Subcutaneous adipose tissue (tissue), 4 donors: ENCODE results near the gene C1QBP. TPM values are rescaled to one million over a fixed set of nuclear protein-coding genes. Genes with fewer than 3 reads are reported as not detected.

ENCODE experiments used
- CTCF ChIP-seq: fragments of 450-650 bp; IDR thresholded peaks from one replicate; pipeline ENCODE4 v1.5.1; 2016; ENCODE audit warnings: low read depth, mild to moderate bottlenecking, control low read depth, antibody characterized with exemption, moderate library complexity
- total RNA-seq, 4 donors: library from RNA; depleted of rRNA; stranded (reverse); fragments of >200 nt; gene quantifications; one replicate each; pipeline ENCODE4 v1.1.0, GENCODE V29; 2016

The C1QBP gene
- total RNA-seq, 4 donors from 2014 or later, result 54.4 to 85.3 (median 73.3) TPM

- no peak for TF ChIP-seq CTCF
Observed at GRCh38 chr17:5478992-5479391, 40.0 kb upstream of the C1QBP start.

- no peak for TF ChIP-seq CTCF
Observed at GRCh38 chr17:5473906-5474305, 35.0 kb upstream of the C1QBP start.

GRCh38 chr17:5472511-5472910, 33.6 kb upstream of the C1QBP start:
- no peak for TF ChIP-seq CTCF

GRCh38 chr17:5468075-5468473, 29.1 kb upstream of the C1QBP start:
- no peak for TF ChIP-seq CTCF

GRCh38 chr17:5467416-5467815, 28.5 kb upstream of the C1QBP start:
- no peak for TF ChIP-seq CTCF

- no peak for TF ChIP-seq CTCF
Observed at GRCh38 chr17:5466295-5466694, 27.3 kb upstream of the C1QBP start.

- TF ChIP-seq CTCF, result no peak
Observed at GRCh38 chr17:5464717-5465507, 26.0 kb upstream of the C1QBP start.
